T-helper 1 cell treated with Interleukin-12 subunit alpha and Interleukin-12 subunit beta and Interleukin-4 antibody, amounts not matched to agents 30 ng/mL and 1 ng/mL, for 36 hours (primary cell): Measurements from ENCODE around the gene DVL1. TPM values are rescaled to one million over a fixed set of nuclear protein-coding genes. Genes with fewer than 3 reads are reported as not detected.
"Not testable (repeated sequence)": the region's sequence is repeated elsewhere in the genome, so short reads cannot be mapped to it uniquely, and the experiment has no call there.

ENCODE experiments used
- intact Hi-C: fragments of 100-400 bp; cut with micrococcal nuclease; formaldehyde crosslinking; loops from one replicate; pipeline ENCODE4 v1.15.1; 2024
- total RNA-seq: library from RNA; stranded (reverse); gene quantifications from 2 replicates; pipeline ENCODE4 v1.2.3, GENCODE V29; 2022

The DVL1 gene
- total RNA-seq, 1 donor from 2014 or later = 43.8 TPM

DNA sequence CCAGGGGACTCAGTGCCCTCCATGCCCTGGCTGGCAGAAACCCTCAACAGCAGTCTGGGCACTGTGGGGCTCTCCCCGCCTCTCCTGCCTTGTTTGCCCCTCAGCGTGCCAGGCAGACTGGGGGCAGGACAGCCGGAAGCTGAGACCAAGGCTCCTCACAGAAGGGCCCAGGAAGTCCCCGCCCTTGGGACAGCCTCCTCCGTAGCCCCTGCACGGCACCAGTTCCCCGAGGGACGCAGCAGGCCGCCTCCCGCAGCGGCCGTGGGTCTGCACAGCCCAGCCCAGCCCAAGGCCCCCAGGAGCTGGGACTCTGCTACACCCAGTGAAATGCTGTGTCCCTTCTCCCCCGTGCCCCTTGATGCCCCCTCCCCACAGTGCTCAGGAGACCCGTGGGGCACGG, 21.0 kb downstream of the DVL1 start:
- intact Hi-C loops = no loop called here

DNA sequence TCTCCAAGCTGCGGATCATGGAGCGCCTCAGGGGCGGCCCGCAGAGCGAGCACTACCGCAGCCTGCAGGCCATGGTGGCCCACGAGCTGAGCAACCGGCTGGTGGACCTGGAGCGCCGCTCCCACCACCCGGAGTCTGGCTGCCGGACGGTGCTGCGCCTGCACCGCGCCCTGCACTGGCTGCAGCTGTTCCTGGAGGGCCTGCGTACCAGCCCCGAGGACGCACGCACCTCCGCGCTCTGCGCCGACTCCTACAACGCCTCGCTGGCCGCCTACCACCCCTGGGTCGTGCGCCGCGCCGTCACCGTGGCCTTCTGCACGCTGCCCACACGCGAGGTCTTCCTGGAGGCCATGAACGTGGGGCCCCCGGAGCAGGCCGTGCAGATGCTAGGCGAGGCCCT, 21.9 kb downstream of the DVL1 start:
- intact Hi-C loops = no loop called here

DNA sequence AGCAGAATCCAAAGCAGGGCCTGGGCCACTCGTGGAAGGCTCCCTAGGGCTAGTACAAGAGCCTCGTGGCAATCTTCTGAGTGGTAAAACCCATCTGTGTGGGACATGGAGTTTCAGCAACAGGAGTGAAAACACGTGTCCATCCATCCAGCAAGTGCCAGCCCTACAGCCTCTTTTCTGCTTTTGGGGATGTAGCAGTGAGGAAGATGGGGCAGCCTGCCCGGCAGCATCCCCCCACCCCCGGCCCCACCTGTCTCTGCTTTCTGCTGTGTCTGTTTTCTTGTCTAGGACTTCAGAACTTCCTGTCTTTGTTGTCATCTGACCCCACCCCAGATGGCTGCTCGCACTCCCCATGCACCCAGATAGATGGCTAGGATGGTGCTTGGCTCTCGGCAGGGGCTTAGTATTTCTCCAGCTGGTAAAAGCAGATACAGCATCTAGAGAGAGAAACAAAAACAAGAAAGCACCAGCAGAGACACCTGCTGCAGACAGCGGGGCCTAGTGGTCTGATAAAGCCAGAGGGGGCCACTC, 23.1 kb downstream of the DVL1 start:
- intact Hi-C loops = no loop called here

DNA sequence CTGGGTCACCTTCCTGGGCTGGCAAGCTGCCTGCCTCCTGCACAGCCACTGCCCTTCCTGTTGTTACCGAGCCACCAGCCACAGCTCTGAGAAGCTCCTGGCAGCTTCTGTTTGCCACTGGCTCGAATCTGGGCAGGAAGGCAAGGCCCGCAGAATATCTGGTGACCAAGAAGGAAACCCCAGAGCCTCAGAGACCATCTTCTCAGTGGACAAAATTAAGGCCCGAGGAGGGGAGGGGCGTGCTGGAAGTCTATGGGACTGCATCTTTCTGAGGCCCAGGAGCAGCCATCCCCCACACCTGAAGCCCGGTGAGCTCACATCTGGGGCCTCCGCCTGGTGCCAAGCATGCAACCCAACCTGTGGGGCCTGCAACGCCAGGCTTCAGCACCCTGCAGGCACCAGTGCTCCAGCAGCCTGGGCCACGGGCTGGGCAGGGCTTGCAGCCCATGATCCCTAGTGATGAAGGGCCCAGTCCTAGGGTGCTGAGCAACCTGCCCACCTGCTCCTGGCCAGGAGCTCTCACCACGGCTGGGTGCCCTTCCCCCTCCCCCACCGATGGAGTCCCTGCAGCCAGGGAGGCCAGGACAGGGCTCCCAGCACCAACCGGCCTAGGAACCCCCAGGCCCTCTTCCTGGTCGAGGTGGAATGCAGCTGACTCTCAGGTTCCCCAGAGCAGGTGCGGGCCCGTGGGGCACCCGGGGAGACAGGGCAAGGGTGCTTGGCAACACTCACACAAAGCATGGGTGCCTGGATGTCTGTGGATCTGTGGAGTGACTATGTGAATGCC, 23.7 kb downstream of the DVL1 start:
- intact Hi-C loops = loop anchor here (2.0 kb wide), 1 partner anchor 23 kb away; the partner anchor contains the start of gene DVL1

DNA sequence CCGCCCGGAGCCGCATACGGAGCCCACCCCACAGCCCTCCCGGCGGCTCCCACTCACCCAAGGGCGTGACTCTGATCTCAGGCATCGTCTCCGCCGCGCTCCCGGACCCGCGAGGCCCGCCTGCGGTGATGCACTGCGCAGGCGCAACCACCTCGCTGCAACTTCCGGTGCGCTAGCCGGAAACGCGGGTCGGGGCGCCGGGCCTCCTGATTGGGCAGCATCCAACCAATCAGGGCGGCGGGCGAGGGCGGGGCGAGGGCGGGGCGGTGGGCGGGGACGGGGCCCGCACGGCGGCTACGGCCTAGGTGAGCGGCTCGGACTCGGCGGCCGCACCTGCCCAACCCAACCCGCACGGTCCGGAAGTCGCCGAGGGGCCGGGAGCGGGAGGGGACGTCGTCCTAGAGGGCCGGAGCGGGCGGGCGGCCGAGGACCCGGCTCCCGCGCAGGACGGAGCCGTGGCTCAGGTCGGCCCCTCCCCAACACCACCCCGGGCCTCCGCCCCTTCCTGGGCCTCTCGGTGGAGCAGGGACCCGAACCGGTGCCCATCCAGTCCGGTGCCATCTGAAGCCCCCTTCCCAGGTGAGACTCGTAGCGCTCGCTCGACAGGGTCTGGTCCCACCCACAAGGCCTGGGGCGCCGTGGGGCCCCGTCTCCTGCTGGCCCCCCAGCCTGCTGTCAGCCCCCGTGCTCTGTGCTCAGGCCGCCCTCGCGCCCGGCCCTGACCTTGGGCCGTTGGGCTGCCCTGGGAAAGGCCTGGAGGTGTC, 24.5 kb downstream of the DVL1 start, which contains the start of the genes CPTP and INTS11:
TSS of gene CPTP (plus strand) at position 279 of the 764 bp plus-strand sequence. CDS start 2,109 bp downstream, outside the sequence.
TSS of gene INTS11 (minus strand) at position 137 of the 764 bp plus-strand sequence. CDS start at position 85, 52 bp downstream.
- intact Hi-C loops = loop anchor here (1.0 to 2.0 kb wide), 5 partner anchors 16 to 208 kb away; partner anchors contain the start of genes AURKAIP1, C1orf159, CCNL2 and DVL1

DNA sequence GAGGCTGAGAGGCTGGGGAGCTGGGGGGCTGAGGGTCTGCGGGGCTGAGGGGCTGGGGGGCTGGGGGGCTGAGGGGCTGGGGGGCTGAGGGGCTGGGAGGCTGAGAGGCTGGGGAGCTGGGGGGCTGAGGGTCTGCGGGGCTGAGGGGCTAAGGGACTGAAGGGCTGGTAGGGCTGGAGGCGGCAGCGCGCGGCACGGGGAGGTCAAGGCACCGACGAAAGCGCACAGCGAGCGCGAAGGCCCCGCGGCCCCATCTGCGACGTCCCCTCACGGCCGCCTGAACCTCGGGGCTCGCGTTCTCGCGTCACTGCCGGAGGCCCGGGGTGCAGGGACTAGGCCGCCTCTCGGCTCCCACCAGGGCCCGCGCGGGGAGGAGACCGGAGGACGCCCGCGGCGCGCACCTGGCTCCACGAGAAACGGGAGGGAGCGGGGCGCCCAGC, 25.1 kb downstream of the DVL1 start:
- intact Hi-C loops = loop anchor here (1.0 to 2.0 kb wide), 5 partner anchors 16 to 208 kb away; partner anchors contain the start of genes AURKAIP1, C1orf159, CCNL2 and DVL1

DNA sequence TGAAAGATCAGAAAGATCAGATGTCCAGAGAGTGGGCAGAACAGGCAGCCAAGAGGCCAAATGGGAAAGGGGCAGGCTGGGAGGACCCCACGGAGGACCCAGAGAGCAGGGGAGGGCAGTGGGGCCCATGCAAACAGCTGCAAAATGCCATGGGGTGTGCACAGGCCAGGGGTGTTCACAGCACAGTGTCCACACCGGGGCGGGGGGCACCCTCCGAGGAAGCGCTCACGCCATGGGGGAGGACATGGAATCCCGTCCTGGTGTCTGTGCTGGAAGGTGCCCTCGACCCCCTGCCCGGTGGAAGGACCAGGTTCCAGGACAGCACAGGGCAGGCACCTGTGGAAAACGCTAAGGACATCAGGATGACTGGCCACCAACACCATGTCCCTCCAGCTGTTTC, 26.3 kb downstream of the DVL1 start:
- intact Hi-C loops = no loop called here

DNA sequence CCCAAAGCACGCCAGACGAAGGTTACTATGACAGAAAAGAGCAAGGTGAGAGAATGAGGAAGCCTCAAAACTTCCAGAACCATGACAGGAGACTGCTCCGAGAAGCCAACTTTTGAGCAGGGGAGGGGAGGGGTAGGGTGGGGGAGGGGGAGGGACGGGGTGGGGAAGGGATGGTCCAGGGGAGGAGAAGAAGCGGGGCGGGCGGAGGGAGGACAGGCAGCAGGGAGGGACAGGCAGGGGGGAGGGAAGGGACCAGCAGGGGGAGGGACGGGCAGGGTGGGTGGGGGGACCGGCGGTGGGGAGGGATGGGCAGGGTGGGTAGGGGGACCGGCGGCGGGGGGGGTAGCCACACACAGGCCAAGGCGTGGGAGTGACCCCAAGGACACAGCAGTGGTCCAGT, 26.8 kb downstream of the DVL1 start:
- intact Hi-C loops = no loop called here

DNA sequence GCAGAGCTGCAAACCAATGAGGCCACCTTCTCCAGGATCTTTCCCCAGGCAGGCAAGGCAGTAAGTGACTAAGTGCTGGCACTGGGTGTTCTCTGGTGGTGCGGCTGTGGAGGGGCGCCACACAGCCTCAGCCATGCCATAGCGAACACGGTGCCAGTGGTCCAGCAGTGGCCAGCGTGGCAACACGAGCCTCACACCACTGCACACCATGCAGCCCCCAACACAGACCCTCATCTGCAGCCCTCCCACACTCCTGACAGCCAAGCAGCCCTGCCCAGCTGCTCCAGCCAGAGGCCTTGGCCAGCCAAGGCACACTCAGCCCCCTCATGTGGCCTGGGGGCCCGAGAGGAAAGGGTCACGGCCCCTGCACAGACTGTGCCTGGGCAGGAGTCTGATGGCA, 27.7 kb downstream of the DVL1 start:
- intact Hi-C loops = no loop called here

DNA sequence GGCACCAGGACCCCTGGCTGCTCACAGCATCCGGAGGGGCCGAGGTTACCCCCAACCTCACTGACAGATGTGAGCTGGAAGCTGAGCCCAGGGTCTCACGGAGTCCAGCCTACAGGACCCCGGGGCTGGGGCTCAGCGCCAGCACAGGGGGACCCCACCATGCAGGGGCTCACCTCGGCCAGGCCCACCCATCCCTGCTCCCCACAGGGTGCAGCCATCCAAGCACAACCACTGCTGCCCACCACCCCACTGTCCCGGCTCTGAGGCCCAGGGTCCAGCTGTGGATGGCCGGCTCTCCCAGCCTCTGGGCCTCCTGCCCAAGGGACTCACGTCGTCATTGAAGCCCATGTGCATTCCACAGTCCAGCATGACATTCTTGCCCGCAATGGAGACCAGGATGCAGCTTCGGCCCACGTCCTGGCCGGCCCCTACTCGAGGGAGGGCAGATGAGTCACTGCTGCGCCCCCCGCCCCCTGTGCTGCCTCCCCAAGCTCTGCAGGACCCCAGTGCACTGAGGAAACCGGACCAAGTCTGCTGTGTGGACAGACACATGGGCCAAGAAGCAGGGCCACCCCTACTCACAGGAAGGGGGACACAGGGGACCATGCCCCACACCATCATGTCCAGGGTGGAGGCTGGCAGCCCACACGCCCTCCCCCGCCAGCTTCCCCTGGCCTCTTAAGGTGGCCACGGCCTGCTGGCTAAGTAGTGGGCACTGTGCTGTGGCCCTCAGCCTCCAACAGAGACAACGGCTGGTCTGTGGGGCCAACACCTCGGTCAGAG, 28.4 kb downstream of the DVL1 start:
- intact Hi-C loops = no loop called here

DNA sequence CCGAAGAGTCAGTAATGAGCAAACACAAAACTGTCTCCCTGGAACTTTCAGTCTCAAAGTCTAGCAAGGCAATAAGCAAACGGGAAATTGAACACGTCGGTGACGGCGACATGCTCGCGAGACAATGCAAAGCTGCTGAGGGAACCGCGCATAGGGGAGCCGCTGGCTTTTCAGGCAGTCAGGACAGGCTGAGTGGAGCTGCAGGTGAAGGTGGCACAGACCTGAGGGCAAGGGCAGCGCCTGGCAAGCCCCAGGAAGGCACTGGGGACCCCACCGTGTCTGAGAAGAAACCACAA, 29.6 kb downstream of the DVL1 start:
- intact Hi-C loops = no loop called here

DNA sequence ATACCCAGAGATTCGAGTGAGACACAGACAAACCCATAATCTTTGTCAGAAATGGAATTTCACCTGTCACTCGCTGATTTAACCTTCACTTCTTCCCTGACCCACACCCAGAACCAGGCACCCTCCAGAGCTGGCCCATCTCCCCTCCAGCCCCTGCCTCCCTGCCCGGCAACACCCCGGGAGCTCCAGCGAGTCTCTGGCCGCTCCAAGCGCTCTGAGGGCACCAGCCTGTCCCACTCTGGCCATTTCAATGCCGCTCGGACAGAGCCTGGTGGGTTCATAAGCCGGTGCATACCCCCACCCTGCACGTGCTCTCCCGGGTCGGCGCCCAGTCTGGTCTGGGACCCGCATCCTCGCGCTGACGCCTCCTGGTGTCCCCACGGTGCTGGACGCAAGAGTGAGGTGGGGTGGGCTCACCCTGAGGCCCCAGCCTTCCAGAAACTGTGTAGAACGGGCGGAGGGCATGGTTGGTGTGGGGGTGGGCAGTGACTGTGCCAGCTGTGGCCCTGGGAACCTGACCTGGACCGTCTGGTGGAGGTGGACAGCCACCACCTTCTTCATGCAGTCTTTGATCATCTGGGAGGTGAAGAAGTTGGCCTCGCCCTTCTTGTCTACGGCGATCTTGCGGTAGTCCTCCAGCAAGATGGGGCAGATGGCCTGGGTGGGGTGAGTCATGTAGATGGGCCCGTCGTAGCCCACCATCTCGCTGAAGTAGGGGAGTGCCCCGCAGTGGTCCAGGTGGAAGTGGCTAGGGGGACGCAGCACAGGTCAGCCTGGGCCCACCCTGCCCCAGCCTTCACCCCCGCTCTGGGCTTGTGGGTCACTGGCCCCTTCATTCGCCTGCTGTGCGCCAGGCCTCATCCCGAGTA, 30.2 kb downstream of the DVL1 start:
- intact Hi-C loops = no loop called here

DNA sequence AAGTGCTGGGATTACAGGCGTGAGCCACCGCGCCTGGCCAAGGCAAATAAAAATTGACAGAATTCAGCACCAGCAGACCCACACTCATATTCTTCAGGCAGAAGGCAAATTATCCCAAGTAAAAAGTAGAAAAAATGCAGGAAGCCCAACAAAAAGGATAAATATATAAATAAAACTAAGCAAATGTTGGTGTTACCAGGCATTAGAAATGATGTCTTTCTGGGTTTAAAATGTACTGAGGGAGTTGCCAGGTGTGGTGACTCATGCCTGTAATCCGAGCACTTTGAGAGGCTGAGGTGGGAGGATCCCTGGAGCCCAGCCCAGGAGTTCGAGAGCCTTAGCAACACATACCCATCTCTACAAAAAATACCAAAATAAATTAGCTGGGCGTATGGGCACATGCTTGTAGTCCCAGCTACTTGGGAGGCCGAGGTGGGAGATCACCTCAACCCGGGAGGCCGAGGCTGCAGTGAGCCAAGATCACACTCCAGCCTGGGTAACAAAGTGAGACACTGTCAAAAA, 31.0 kb downstream of the DVL1 start:
- intact Hi-C loops = no loop called here

DNA sequence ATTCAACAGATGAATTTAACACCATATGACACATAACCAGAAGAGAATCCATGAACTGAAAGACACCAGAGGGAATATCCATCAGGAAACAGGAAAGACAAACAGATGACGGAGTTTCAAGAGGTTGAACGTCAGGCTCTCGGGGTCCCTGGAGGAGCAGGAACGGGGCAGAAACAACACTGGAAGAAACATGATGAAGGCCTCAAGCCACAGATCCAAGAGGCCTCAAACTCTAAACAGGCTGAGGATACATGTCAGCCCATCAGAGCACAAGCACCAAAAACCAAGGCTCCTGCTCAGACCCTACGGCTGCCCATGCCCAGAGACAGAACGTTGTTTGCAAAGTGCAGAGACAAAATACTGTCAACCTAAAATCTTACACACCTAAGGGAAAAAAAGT, 31.8 kb downstream of the DVL1 start:
- intact Hi-C loops = no loop called here

DNA sequence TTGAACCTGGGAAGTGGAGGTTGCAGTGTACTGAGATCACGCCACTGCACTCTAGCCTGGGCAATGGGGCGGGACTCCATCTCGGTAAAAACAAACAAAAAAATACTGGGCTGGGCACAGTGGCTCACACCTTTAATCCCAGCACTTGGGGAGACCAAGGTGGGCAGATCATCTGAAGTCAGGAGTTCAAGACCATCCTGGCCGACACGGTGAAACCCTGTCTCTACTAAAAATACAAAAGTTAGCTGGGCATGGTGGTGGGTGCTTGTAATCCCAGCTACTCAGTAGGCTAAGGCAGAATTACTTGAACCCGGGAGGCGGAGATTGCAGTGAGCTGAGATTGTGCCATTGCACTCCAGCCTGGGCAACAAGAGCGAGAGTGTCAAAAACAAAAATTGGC, 33.0 kb downstream of the DVL1 start:
- intact Hi-C loops = not testable (repeated sequence)

DNA sequence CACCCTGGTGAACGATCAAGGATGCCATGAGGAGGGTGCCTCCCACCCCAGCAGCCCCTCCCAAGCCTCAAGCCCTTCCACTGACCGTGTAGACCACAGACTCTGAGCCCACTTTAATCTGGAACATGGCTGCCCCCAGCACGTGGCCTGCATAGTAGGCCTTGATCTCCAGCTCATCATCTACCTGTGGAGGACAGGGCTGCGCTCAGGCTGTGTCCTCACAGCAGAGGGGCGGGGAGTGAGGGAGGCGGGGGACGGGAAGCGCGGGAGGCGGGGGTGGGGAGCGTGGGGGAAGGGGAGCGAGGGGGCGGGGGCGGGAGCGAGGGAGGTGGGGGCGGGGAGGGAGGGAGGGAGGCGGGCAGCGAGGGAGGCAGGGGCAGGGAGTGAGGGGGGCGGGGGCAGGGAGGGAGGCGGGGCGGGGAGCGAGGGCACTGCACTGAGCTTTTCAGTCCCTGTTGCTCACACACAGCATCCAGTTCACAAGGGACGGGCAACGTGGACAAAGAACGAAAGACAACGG, 33.7 kb downstream of the DVL1 start:
- intact Hi-C loops = no loop called here

DNA sequence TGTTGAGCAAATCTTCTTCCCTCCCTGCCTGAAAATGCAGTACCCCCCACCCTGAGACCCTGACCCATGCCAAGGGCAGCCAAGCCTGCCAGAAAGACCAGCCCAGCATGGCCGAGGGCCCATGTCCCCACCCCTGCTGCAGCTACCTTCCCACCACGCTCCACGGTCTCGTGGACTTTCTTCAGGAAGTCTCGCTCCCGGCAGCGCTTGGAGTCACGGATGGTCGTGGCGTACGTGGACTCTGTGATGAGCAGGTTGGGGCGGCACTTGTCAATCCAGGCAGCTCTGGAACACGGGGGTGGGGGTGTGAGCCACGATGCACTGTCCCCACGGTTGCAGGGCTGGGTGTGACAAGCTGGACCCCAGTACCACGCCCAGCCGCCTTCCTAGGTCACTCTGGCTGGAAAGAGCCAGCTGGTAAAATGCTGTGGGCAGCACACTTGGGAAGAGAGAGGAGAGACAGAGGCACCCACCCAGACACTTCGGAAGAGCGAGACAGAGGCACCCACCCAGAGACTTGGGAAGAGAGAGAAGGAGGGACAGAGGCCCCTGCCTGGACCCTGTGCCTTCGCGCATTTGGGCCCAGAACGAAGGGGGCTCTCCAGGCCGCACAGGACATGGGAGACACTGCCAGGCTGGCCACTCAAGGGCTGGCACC, 34.4 kb downstream of the DVL1 start:
- intact Hi-C loops = no loop called here

DNA sequence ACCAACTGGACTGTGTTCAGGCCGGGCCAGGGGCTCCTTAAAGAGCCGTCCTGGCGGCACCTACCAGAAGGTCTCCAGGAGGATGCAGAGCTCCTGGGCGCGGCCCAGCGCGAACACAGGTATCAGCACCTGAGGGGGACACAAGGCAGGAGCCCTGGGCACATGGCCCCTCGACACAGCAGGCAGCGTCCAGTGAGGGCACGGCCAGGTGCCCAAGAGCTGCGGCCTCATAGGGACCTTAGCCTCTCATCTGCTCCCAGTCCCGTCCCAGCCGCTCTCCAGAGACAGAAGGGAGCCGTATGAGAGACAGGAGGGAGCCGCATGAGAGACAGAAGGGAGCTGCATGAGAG, 35.0 kb downstream of the DVL1 start:
- intact Hi-C loops = no loop called here

DNA sequence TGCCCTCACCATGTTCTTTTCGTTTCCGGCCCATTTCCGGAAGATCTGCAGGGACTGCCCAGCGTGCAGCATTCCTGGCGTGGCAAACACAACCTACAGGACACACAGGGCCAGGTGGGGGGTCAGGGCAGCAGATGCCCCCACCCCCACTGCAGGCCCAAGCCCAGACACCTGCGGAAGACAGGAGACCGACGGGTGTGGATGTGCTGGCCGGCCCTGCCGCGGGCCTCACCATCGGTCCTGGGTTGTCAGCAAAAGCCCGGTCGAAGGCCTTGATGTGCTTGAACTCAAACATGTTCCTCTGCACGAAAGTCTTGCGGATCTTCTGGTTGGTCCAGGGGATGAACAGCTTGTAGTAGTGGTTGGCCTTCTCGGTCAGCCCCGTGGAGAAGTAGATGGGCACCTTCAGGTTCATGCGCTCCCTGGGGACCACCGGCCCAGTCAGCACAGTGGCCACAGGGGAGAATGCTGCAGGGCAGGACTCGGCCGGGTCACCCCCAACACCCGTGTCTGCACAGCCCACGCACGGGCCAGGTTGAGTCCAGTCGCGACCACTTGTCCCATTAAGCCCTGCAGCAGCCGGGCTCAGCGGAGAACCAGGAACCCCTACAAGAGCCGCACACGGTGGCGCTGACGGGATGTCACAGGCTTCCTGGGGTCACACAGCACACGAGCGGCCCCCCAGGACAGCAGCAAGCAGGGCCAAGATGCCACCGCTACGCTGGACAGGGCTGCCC, 35.5 kb downstream of the DVL1 start:
- intact Hi-C loops = no loop called here
